KG1 (cell line): Measurements from ENCODE around the gene OR5D13.

Experiments used
- DNase-seq: peaks from one replicate; lab custom pipeline; 2025; lab: John Stamatoyannopoulos, UW

Gene OR5D13

GRCh38 chr11:55773138-55773537, at the start of gene OR5D13:
Gene OR5D13, plus strand, starts transcription at chr11:55773438. Its CDS starts 0 bp downstream, at chr11:55773438.
- no peak for DNase-seq

- DNase-seq: no peak
Observed at GRCh38 chr11:55726715-55727324, 46.4 kb upstream of the OR5D13 start.

GRCh38 chr11:55732936-55733335, 40.3 kb upstream of the OR5D13 start:
- DNase-seq: no peak

- DNase-seq: no peak
Observed at GRCh38 chr11:55791606-55792005, 18.4 kb downstream of the OR5D13 start.

GRCh38 chr11:55793321-55793720, 20.1 kb downstream of the OR5D13 start:
- DNase-seq: no peak

- no peak for DNase-seq
Observed at GRCh38 chr11:55795256-55795655, 22.0 kb downstream of the OR5D13 start, which contains the start of gene OR5D14. Gene OR5D14, plus strand, starts transcription at chr11:55795556. Its CDS starts 0 bp downstream, at chr11:55795556.

- DNase-seq: no peak
Observed at GRCh38 chr11:55806248-55806647, 33.0 kb downstream of the OR5D13 start.

- no peak for DNase-seq
Observed at GRCh38 chr11:55811067-55811466, 37.8 kb downstream of the OR5D13 start, which contains the start of gene OR5L1. Gene OR5L1, plus strand, starts transcription at chr11:55811367. Its CDS starts 100 bp downstream, at chr11:55811467.

- no peak for DNase-seq
Observed at GRCh38 chr11:55819330-55819729, 46.1 kb downstream of the OR5D13 start, which contains the start of gene OR5D18. Gene OR5D18, plus strand, starts transcription at chr11:55819630. Its CDS starts 0 bp downstream, at chr11:55819630.
